ENCODE measurements around the gene DNLZ. TPM values are rescaled to one million over a fixed set of nuclear protein-coding genes. Genes with fewer than 3 reads are reported as not detected.
A peak's percentile ranks its signal among the peaks of the same experiment; 100 is the strongest.

Gene DNLZ
- total RNA-seq, 1 donor from 2014 or later: 16.4 TPM

GRCh38 chr9:136376457-136376856 lies 12.9 kb upstream of the DNLZ start:
- no peak for DNase-seq (ENCODE audit: low spot score)

GRCh38 chr9:136375096-136375495 lies 11.6 kb upstream of the DNLZ start:
- no peak for DNase-seq (ENCODE audit: low spot score)

GRCh38 chr9:136374183-136374575 lies 10.6 kb upstream of the DNLZ start:
- no peak for DNase-seq (ENCODE audit: low spot score)

DNA sequence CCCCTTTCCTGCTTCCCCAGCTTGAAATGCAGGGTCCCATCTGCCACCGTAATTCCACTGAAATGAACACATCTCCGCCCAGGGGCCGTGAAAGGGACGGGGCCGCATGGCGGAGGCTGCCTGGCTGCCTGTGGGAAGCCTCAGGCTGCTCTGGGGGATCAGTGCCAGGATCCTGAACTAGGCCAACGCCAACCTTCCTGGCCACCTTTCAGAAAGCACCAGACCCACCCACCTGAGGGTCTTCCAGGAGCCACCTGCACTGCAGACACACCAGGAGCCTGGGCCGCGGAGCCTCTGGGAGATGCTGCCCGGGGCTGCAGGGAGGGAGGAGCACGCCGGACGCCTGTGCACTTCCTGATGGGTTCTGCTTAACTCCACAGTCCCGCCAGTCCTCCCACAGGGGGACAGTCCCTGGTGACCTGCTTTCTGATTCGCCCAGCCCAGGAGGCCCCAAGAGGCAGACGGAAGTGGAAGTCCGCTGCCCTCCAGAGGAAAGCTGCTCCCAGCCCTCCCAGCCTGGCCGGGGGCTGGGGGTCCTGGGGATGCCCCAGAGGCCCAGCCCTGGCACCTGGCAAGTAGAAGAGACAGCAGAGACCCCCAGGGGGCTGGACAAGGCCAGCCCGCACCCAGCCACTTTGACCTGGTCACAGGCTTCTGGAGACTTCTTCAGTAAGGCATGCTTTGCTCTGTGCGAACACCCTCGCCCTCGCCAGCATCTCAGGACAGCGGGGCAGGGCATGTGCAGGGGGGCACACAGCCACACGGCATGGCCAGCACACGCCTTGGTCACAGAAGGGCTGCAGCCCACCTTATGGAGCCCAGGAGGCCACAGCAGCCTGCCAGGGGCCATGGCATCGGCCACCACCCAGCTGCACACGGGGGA lies 10.0 kb upstream of the DNLZ start, which contains the start of gene CARD9:
CARD9 (minus strand) TSS at position 370 of the 883 bp plus-strand sequence. CDS start 1,591 bp downstream, outside the sequence.
- DNase-seq (ENCODE audit: low spot score): peak; percentile 49

DNA sequence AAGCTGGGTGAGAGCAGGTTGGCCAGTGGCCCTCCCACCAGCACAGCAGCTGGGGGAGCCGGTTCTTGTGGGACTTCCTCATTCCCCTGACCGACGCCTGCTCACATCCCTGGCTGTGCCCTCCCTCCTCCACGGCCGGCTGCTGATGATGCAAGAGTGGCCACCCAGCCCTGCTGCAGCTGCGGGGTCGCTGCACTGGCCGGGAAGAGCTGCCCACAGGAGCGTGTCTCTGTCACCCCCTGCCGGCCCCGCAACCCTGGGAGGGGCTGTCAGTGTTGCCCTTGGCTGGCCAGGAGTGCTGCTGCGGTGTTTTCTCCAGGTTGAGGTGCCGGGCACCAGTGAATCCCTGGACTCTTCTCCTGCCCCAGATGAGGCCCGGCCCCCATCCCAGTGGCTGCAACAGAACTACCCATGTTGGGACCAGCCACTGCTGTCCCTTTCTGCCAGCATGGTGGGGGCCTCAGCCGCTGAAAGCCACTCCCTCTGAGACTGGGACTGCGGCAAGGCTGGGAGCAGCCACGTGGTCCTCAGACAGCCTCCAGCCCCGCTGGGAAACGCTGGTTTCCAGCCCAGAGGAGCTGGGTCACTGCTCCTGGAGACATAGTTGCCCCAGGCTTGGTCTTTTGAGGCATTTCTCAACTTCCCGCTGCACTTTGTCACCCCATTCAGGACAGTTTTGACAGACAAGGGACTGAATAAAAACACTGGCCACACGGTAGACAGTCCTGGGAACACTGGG lies 9.2 kb upstream of the DNLZ start:
- DNase-seq (ENCODE audit: low spot score): peak; percentile 67

GRCh38 chr9:136372006-136372405 lies 8.5 kb upstream of the DNLZ start:
- DNase-seq (ENCODE audit: low spot score): no peak

GRCh38 chr9:136371533-136371880 lies 8.0 kb upstream of the DNLZ start:
- no peak for DNase-seq (ENCODE audit: low spot score)

GRCh38 chr9:136370687-136371532 lies 7.4 kb upstream of the DNLZ start:
- no peak for DNase-seq (ENCODE audit: low spot score)

- DNase-seq (ENCODE audit: low spot score): no peak
Measured at GRCh38 chr9:136370037-136370436, 6.5 kb upstream of the DNLZ start.

DNA sequence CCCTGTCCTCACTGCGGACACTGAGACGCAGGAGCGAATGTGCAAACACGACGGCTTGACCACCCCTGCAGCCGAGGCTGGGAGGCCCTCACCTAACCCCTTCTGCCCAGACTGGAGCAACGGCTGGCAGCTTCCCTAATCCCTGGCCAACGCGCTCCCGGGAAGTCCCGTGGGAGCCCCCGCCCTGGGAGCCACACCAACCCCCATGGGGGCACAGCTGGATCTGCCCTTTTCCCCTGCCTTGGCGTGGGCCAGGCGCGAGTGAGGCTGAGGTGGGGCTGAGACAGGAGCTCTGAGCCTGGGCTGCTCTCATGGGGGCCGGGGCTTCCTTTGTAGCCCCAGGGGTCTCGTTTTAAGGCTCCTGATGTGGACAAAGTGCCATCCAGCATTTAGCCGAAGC lies 4.6 kb upstream of the DNLZ start:
- no peak for DNase-seq (ENCODE audit: low spot score)

DNA sequence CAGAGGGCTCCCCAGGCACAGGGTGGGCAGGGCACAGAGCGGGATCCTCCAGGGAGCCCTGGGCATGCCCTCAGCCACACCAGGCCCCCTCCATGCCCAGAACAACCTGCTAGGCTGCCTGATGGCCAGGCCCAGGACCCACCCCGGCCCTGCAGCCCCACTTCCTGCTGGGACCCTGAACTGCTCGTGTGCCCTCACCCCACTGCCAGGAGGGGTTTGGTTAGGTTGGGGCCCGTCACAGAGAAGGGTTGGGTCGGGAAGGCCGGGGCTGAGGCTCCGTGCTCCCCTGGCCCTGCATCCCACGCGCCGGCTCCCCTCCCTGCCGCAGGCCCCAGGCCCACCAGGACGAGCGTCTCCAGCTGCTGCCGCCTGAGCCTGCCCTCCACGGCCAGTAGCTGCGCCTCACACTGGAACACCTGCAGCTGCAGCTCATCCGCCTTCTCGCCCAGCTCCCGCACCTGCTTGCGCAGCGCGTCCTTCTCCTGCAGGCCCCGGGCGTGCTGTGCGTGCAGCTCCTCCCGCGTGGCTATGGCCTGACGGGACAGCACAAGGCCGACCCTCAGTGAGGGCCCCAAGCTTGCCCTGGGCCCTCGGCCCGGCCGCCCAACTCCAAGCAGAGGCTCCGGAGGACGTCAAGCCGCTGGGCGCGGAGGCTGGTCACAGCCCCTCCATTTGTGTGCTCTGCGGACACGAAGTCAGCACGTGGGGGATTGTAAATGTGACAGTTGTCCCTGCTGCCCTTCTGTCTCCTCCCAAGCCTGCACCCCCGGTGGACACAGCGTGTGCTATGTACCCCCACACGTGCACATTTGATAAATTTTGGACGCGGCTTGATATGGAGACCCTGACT lies 4.0 kb upstream of the DNLZ start:
- no peak for DNase-seq (ENCODE audit: low spot score)

DNA sequence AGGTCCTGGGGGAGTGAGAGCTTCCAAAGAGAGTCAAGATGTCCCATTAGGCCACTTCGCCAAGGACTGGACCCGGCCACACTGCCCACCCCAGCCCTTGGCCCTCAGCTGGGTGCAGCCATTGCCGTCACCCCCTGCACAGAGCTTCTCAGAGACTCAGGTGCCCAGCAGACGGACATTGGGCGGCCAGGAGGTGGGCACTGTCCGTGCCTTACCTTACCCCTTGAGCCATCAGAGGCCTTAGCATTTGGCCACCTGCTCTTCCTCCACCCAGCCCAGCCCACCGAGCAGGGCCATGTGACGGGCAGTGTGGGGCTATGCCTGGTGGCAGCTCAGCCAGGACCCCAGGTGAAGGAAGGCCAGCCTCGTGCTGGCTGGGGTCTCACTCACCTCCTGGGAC lies 3.3 kb upstream of the DNLZ start:
- no peak for DNase-seq (ENCODE audit: low spot score)

DNA sequence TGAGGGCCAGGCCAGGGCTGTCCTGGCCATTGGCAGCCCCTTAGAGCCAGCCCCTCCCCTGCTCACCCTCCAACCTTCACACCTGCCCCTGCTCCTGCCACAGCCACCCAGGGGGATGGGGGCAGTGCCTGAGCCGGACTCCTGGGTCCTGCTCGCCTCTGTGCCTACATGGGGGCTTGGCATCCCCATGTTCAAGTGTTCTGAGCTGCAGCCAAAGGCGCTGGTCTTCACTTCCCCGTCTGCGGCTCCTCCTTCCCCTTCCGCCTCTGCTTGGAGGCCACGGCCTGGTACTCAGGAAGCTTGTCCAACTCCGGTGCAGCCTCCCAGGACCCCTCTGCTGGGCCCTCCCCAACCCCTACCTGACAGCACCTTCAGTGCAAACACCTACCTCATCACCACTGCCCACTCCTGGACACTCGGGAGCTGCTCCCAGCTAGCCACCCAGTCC lies 2.3 kb upstream of the DNLZ start:
- no peak for DNase-seq (ENCODE audit: low spot score)

DNA sequence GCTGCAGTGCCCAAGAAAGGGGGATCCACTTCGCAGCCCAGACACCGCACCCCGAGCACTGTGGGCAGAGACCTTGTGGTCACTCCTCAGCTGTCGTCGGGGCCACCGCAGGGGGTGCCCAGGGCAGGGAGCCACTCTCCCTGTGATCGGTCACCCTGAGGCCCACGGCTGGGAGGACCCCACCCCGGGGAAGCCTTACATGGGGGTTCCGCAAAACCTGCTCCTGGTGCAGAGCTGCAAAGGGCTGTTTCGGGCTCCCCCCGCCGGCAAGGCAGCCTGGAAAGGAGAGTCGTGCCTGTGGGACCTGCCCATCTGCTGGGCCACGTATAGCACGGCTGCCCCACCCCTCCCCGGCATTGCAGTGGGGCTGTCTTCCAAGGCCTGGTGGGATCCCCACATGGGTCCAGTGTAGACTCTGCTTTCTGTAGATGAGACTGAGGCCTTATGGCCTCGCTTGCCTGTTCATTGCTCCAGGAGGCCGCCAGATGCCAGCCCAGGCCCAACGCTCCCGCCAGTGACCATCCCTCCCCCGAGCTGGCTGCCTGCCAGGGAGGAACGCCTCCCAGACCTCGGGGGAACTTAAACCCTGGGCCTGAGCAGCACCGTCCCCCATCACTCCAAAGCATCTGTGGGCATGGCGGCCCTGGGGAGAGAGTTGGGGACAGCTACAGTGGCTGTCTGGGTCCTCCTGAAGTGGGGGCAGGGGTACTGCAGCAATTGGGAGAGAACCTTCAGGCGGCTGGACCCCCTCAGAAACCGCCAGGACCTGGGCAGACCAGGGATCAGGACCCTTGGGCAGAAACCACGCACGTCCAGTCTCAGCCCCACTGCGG lies 1.6 kb upstream of the DNLZ start:
- DNase-seq (ENCODE audit: low spot score): no peak

- no peak for DNase-seq (ENCODE audit: low spot score)
Measured at GRCh38 chr9:136363949-136364748, 605 bp upstream of the DNLZ start.

DNA sequence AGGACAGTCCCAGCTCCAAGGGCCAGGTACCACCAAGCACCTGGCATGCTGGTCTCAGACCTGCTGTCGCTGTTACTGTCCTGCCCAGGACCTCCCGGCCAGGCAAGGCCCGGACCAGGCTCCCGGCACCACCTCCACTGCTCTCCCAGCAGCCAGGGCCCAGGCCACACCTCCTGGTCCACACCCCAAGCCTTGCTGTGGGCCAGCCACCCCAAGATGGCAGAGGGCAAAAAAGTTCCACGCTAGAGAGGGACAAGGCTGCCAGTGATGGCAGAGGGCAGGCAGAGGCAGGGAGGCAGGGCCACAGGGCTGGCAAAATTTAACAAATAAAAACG lies 1.1 kb downstream of the DNLZ start:
- no peak for DNase-seq (ENCODE audit: low spot score)

DNA sequence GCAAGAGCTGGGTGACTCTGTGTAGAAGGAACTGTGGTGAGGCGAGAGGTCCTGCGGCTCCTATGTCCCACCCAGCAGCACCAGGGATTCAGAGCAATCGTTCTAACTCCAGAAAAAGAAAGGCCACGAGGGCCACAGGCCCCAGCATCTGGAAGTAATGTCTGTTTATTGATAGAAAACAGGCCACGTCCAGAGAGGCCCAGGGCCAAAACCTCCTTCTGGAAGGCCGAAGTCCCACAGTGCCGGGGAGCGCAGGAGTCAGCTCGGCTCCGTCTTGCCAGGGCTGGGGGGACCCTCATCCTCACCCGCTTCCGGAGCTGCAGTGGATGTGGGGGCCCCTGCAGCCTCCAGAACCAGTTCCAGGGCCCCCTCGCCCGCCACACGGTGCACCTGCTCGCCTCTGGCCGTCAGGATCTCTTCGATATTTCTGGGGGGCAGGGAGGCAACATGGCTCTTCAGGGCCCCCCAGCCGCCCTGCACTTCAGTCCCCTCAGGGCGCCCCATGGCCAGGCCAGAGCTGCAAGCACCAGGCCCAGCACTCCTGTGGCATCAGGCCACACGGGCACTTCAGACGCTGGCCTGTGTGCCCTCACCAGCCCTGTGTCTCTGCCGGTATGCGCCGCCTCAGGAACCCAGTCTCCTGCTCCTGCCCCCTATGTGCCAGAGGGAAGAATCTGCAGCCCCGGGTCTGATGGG lies 1.6 kb downstream of the DNLZ start:
- peak; percentile 46 for DNase-seq (ENCODE audit: low spot score)

GRCh38 chr9:136361047-136361753 lies 2.3 kb downstream of the DNLZ start:
- DNase-seq (ENCODE audit: low spot score): peak; percentile 53

All from mucosa of gallbladder (tissue), 1 donor.